H1 (cell line): Measurements from ENCODE around the gene KRT17. TPM values are rescaled to one million over a fixed set of nuclear protein-coding genes. Genes with fewer than 3 reads are reported as not detected.

Source experiments
- ATF2 ChIP-seq: IDR thresholded peaks from 2 replicates; pipeline ENCODE4 v1.6.1; 2012; ENCODE audit warnings: low read length, inconsistent platforms
- HDAC2 ChIP-seq, 2 experiments: fragments of 300-600 bp in 1 of 2; sonication (generic) in 1 of 2; IDR thresholded peaks; 2 replicates each; pipeline ENCODE4 v1.6.1; 2011 to 2012; ENCODE audit warnings: low read depth in 2 of 2, low read length in 2 of 2, mild to moderate bottlenecking in 2 of 2, moderate library complexity in 2 of 2, borderline replicate concordance in 1 of 2, inconsistent platforms in 1 of 2
- SP4 ChIP-seq: IDR thresholded peaks from 2 replicates; pipeline ENCODE4 v1.6.1; 2012; ENCODE audit warnings: low read length, inconsistent platforms
- YY1 ChIP-seq: IDR thresholded peaks from 2 replicates; pipeline ENCODE4 v1.6.1; 2011; ENCODE audit warnings: low read depth, mild to moderate bottlenecking, low read length
- polyA plus RNA-seq, 7 experiments: library from polyadenylated mRNA; depleted of rRNA in 3 of 7; stranded (reverse) in 5 of 7; unstranded in 2 of 7; fragments of >200 nt in 5 of 7; fragments of 200-250 nt in 2 of 7; gene quantifications; 1 replicate in 5 of 7; 2 replicates in 1 of 7; 4 replicates in 1 of 7; pipeline versions ENCODE4 v1.2.1 to v1.2.3, GENCODE V29; 2011 to 2013; ENCODE audit warnings: missing spikeins in 2 of 7, mixed read lengths in 2 of 7
- total RNA-seq: library from RNA; stranded (reverse); fragmentation: NEBNext Ultra II Directional; extraction: Animal tissue kit (Norgen Biotek cat#: 25700); gene quantifications from 2 replicates; pipeline ENCODE4 v1.2.1, GENCODE V29; 2021

KRT17 gene
- total and polyA plus RNA-seq, 2 of the 8 experiments (the other 6 are each of a cell fraction or from before 2014, with no cell fraction given) = 0.50 to 0.95 TPM

- TF ChIP-seq SP4 (no peak), ATF2 (no peak), YY1 (no peak), HDAC2 (IDR thresholded peaks at IDR 0.05; ENCODE audit: borderline replicate concordance in 1 of 2, low read depth in 2 of 2, low read length in 2 of 2) (no peak)
These were observed 49.0 kb downstream of the KRT17 start (continued) for GRCh38 chr17:41575336-41575735.
